ENCODE data around the gene PTPRM.

Gene PTPRM

DNA sequence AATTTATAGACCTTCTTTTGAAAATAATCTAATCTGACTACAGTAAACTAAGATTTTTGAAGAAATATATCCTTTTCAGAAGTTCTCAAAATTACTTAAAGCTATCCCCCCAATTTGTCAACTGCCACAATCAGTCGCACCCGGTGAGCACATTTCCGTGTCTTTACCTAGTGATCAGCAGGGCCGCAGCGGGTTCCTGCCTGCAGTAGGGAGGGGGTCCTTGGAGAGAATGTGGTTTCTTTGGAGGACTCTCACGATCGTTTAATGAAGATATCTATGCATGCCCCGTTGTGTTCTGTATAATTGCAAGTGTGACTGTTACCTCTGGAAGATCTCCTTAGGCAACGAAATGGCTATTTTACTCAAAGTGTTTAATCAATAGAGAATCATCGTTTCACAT lies 790.2 kb downstream of the PTPRM start:
- no peak for DNase-seq

DNA sequence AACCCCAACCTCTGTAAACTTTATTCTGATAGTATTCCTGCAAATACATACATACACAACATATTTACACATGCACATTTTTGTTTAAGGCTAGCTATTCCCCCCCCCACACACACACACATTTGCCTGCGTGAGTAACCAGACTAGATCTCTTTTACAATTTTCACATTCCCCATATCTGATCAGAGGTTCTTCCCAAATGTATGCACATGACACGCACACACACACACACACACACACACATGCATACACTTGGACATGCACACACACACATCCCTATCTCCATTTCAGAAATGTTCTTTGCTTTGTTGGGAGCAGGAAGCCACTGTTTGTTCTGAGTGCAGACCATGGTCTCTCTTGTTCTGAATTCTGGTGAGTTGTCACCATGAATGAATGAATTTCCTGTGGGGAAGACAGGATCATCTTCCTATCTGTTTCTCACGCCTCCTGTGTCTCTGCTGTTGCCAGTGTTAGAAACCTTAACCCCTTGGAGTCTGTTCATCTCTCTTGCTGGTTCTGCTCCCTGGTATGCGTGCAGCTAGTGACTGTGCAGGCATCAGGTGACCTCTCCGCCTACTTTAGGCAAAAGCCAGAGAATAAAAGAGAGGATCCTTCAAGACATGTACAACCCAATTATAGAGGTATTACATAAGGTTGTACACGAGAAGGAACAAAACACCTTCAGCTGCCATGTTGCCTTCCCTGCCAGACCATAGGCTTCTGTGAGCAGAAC lies 791.1 kb downstream of the PTPRM start:
- DNase-seq = no peak

DNA sequence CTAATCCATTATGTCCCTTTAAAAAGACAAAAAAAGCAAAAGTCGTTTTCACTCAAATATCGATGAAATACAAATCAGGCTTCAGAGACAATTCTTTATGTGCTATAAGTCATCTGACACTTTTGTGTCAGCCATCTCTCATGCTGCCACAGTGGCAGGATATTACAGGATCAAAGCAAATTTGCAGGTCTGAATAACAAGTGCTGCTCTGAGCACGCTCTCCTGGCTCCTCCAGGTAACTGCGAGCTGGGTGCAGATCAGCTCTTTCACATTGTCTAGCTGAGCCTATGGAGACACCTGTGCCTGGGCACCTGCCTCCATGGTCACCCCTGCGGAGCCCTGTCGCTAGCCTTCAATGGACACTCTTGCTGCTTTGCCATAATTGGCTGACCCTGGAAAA lies 792.0 kb downstream of the PTPRM start:
- DNase-seq = no peak

DNA sequence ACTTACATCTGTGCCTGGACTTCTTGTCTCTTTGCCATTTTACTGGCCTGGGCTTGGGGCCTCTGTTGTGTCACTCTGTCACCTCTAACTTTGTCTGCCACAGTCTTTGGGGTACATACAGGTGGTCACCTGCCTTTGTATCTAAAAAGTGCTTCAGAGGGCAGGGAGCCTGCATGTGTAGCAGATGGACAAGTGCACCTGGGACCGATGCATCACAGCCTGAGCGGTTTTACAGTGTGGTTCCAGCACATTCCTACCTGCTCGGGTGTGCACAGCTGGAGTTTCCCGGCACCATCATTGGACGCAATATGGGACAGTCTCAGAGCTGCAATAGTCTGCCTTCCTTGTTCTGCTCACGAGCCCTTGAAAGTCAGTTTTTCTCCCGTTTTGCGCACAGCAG lies 792.4 kb downstream of the PTPRM start:
- no peak for DNase-seq

DNA sequence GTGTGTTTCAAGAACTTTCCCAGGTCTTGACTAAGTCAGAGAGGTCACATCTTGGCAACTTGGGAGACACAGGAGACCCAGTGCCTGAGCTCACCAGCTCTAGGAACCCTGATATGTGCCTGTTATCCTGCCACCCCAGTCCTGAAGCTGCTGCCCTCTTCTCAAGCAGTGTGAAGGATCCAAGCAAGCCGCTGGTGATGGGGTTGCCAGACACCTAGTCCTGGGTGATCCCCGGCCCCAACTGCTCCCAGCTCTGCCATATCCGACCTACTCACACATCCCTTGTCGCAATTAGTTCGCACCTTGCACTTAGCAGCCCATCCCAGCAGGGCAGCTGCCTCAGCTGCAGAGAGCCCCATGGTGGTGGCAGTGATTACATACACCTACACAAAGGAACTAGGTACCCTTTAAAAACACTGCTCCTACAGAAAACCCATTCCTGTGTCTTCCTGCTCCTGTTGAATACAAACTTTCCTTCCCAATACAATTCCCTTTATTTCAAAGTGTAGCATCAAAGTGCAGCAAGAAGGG lies 794.9 kb downstream of the PTPRM start:
- DNase-seq = no peak

DNA sequence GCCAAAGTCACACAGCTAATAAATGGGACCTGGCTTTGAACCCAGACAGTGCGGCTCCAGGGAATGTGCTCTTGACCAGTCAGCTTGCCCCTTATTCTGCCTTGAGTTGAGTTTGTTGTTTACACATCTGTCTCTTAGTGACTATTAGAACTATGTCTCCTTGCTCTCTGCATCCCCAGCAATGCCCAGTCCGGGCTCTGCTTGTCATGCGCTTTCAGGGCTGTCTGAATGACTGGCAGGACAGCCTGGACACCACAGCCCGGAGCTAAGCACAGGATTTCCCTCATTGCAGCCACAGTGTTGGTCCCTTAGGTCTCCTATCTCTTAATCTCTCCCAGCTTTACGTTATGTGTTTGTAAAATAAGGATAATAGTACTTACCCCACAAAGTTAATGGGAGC lies 795.7 kb downstream of the PTPRM start:
- DNase-seq = no peak

DNA sequence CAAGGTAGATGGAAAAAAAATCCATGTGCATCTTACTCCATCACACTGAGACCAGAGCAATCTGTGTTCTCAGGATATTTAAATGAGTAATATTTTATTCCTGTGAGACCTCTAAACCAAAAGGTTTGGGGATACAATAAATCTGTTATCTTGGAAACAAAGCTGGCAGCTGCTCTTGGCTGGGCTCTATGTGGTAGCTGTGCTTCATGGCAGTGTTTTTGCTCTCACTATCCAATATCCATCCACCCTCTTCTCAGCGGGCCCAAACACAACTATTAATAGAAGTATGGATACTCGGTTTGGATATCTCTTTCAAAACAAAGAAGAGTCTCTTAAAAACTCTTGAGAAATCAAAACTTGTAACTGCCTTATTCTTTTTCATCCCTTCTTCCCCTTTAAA lies 797.3 kb downstream of the PTPRM start:
- DNase-seq = no peak

DNA sequence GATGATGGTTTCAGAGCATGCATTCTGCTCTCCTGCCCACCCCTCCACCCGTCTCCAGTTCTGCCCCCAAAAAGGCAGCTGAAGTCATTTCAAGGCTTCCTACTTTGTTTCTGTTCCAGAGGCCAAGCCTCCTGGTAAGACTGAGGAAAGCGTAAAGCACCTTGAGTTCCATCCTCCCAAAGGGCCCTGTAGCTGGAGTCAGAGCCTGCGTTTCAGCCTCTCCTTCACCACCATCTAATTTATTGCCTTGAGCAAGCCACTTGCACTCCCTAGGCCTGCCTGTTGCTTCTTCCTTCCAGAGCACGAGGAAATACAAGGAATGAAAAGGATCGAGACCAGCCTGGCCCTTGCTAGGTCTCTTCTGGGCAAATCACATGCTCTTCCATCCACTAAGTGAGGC lies 797.9 kb downstream of the PTPRM start:
- DNase-seq = no peak

DNA sequence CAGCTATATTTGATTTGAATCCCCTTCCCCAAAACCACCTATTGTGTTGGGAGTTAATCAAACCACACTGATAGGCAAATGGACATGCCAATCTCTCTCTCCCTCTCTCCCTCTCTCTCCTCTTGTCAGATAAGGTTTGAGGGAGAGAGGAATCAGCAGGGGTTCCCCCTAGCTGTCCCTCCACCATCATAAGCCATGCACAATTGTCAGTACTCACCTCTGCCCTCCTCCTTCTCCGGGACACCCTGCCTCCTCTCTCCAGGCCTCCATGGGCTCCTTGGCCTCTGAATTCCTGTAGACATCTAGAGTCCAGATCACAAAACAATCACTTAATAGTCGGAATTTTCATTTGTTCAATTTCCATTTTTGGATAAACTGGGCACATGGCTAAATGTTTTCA lies 798.4 kb downstream of the PTPRM start:
- DNase-seq = no peak

DNA sequence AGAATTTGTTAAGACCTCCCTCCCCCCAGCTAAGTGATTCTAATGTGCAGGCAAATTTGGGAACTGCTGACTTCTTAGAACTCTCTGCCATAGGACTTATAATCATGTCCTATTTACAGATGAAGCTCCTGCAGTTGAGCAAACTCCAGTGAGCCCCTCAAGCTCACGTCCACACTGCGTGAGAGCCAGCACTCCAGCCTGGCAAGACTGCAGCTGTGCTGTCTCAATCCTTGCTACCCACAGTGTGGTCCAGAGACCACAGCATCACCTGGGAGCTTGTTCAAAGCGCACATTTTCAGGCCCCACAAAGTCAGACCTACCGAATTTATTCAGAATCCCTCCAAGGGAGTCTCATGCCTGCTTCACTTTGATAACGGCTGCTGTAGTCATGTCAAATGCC lies 799.0 kb downstream of the PTPRM start:
- no peak for DNase-seq

DNA sequence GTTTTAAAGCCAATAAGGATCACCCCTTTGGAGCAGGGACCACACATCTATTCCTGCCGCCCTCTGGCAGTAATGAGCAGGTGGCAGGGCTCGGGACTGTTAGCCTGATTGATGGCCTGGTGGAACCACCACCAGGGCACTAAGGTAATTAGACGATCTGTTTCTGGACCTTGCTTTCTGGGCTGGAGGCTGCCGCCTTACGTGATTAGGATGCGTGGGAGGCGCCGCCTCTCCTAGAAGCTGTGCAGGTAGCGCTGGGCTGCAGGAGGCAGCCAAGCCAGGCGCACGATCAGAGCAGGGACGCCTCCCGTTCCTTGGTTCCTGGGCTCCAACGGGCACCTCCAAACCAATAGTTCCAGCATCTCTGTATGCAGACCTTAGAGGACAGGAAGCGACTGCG lies 799.5 kb downstream of the PTPRM start:
- no peak for DNase-seq

DNA sequence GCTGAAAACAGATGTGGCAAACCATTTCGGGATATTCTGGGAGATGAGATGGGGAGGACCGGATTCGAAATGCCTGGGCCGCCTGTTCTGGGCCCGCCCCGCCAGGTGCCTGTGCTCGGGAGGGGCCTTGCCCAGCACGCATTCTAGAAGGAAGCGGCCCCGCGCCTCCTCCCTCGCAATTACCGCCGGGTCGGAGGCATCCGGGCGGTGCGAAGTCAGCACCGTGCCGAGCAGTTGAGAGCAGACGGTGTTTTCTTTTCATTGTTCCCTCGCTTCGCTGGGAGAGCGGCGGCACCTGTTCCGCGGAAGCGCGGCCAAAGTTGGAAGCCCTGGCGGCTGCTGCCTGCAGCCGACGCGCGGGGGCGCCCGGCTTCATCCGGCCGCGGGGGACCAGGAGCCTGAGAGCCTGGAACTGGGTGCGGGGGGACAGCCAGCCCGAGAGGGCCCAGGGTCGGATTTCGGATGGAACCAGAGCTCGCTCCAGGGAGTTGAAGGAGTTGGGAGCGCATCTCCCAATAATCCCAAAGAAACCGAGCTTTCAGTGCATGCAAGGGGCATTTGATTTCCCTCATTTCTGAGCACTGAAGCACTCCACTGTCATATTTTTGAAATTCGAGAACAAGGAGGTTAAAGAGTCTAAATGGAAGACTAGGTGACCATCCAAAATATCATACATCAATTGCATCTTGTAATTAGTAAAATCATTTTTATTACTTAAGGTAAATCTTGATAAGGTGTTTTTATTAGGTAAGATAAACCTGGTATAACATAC lies 800.3 kb downstream of the PTPRM start:
- DNase-seq = no peak

DNA sequence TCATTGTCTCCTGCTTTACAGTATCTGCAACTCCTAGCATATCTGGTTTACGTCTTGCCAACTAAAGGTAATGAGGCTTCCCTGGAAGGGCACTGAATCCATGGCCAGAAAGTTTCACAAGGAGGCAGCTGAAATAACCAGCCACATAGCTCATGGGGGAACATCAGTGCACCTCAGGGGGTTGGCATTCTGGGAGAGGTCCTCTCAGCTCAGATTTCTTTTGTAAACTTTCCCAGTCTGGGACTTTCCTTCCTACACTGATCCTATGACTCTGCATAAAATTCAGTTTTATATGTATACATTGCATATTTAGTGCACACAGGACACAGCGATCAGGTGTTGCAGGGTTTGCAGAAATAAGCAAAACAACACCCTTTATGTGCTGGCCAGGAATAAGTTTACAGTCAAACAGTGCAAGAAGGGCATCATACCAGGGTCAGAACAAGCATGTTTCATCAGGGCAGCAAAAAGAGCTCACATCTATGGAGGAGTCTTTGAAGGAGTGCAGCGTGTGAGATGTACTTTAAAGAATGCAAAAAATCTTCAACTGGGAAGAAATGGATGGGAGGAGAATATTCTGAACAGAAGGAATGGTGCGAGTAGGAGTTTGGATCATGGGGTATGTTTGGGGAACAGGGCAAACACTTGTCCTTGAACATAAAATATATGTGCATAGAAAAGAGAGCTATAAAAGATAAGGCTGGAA lies 801.5 kb downstream of the PTPRM start:
- no peak for DNase-seq

DNA sequence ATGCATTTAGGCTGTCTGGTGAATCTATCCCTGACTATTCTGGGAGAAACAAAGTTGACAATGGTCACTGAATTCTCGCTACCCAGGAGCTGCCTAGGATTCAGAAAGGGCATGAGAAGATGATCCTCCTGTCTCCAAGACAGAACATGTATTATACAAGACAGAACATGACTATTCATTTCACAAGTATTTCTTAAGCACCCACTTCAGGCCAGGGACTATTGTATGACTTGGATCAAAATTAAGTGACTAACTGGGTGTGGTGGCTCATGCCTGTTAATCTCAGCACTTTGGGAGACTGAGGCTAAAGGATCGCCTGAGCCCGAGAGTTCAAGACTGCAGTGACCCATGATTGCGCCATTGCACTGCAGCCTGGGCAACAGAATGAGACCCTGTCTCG lies 806.4 kb downstream of the PTPRM start:
- DNase-seq = no peak

DNA sequence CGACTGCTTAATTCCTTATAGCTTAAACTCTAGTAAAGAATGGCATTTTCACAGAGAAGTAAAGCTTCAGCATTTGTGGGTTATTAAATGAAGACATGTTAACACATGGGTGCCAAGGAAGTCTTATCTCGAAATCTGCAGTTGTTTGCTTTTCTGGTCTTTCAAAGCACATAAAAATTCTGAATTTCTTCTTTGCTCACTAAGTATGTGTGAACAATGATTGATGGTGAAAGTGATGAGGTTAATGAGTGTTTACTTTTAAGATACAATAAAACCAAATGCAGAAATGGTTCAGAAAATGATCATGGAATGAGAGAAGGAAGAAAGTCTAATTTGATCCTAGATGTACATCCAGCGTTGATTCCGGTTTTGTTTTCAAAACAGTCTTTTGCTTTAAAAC lies 807.6 kb downstream of the PTPRM start:
- no peak for DNase-seq

DNA sequence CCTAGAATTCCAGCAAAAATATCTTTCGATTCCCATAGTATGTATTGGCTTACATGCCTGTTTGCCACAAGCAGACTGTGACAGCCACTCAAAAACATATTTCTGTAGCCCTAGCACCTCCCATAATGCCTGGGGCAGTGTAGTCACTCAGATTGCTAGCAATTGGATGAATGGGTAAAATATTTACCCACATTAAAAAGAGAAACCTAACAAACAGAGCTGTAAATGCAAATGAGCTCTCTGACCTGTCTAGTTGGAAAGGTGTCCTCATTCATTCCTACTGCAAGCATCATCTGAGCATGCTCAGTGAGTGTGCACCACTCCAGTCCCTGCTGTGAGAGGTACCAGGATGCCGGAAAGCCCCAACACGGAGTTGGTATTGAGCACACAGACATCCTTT lies 808.1 kb downstream of the PTPRM start:
- no peak for DNase-seq

DNA sequence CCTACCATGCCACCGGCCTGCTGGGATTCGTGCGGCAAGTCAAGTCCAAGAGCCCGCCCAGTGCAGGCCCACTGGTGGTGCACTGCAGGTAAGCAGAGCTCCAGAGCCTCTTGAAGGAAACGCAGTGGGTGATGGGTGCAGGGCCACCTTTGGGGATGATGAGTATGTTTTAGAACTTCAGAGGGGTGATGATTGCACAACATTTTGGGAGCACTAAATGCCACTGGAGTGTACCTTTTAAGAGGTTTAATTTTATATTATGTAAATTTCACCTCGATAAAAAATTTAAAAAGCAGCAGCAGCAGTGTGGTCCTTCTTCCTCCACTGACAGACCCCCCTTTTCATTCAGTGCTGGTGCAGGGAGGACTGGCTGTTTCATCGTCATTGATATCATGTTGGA lies 809.0 kb downstream of the PTPRM start:
- no peak for DNase-seq

DNA sequence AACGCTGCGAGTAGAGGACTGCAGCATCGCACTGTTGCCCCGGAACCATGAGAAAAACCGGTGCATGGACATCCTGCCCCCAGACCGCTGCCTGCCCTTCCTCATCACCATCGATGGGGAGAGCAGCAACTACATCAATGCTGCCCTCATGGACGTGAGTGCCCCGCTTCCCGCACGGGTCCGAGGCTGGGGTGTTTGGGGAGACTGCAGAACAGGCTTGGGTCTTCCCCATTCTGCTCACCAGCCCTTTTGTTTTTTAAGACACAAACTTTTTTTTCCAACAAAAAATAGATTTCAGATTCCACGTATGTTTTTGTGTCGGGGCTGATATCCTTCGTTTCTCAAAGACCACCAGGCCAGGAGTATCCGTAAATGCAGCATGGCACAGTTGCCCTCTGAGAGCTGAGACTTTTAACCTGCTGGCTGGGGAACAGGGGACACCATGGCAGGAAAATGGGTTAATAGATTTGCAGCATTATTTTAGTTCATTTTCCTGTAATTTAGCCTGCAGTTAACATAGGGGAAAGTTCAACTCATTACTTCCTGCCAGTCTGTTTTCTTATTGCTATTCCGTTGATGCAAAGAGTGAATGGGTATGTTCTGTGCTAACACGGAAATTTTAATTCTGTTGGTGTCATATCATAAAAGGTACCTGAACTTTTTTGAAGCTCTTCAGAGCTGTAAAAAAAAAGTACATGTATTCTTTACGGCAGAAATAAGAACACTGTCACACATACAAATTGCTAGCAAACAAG lies 812.2 kb downstream of the PTPRM start:
- DNase-seq = no peak

DNA sequence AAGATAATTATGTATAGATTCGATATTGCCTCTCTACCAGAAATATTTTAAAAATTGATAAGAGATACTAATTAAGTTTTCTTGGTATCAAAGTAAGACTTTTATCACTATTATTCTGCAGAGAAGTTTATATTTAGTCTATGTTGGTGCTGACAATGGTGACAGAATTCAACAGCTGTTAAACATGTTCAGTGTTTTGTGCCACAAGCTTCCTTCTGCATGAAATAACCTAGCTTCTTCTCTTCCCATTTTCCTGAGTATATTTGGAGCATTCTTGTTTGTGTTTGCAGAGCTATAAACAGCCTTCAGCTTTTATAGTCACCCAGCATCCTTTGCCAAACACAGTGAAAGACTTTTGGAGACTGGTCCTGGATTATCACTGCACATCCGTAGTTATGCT lies 812.9 kb downstream of the PTPRM start:
- no peak for DNase-seq

DNA sequence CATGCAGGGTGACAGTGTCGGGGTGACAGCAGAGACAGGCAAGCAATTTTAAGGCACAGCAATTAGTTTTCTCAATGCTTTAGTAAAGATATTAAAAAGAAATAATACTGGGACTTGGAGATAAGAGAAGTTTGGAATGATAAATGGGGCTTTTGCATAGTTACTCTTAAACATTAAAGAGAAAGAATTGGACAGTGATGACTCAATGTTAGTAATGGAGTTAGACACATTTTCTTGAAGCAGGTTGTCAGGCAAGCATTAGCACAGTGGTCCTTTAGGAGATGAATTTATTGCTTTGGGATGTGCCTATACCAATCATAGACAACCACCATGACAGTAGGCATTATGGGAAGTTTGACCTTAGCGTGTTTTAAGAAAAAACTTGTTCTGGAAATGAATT lies 813.8 kb downstream of the PTPRM start:
- DNase-seq = no peak

DNA sequence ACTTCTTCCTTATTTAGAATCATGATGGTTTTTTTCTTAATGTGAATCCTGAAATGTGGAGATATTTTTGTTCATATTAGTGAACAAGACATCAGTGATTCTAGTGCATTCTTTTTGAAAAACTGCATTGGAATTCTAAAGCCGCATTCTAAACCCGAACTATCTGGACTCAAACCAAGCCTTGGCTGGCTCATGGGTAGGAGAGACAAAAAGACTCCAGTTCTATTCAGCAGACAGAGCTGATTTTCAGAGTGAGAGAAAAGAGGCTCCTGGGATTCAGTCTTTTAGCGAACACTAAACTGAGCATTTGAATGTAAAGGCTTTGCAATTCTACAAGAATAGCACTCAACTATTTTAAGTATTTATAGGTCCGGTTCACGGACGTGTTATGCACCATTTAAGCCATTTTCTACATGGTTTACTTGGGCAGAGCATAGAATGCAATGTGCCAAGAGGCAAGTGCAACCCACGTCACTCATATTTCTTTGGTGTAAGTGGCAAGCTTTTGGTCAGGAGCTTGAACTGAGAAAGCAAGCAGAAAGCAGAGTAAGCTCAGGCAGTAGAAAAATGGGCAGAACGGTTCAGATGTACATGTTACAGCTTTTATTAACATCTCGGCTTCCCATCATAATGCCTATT lies 814.8 kb downstream of the PTPRM start:
- no peak for DNase-seq

DNA sequence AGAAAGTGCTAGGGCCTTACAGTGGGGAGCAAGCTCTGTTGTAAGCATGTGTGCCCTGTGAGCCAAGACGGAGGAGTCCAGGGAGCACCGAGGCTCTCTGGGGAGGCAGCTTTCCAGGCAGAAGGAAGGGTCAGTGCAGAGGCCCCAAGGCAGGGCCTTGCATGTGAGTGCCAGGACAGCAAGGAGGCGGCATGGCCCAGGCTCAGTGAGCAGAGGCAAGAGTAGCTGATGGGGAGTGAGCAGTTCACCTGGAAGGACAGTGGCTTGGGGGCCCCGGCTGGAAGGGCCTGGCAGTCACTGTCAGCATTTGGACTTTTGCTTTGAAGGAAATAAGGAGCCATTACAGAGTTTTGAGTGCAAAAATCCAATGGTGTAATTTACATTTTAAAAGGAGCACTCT lies 818.3 kb downstream of the PTPRM start:
- no peak for DNase-seq
